Mesenchymal stem cell (in vitro differentiated cells and primary cell): ENCODE data around the gene PIAS3.
A peak's percentile ranks its signal among the peaks of the same experiment; 100 is the strongest.

Source experiments
- DNase-seq: peaks from one replicate; pipeline ENCODE4 v3.0.0-alpha.2; 2013
- H2AFZ ChIP-seq: one replicate; pipeline ENCODE4 v1.6.1; 2013; ENCODE audit warnings: low read depth, mild to moderate bottlenecking, control low read depth, inconsistent platforms, low read length, moderate library complexity
- H2AK5ac ChIP-seq: 2 replicates; pipeline ENCODE4 v1.6.1; 2013; ENCODE audit warnings: low read length, moderate library complexity, mild to moderate bottlenecking, inconsistent platforms; ENCODE audit not compliant: severe bottlenecking
- H2BK120ac ChIP-seq: one replicate; pipeline ENCODE4 v1.6.1; 2013; ENCODE audit warnings: low read depth, mild to moderate bottlenecking, inconsistent platforms, low read length, moderate library complexity
- H2BK12ac ChIP-seq, 2 experiments: one replicate each; pipeline ENCODE4 v1.6.1; 2013; ENCODE audit warnings: inconsistent platforms in 2 of 2, low read length in 2 of 2, mild to moderate bottlenecking in 2 of 2, moderate library complexity in 2 of 2, control low read depth in 1 of 2
- H2BK15ac ChIP-seq: one replicate; pipeline ENCODE4 v1.6.1; 2013; ENCODE audit warnings: mild to moderate bottlenecking, low read depth, inconsistent platforms; ENCODE audit not compliant: poor library complexity, severe bottlenecking
- H2BK5ac ChIP-seq: 2 replicates; pipeline ENCODE4 v1.6.1; 2013; ENCODE audit warnings: low read depth, mild to moderate bottlenecking, low read length, control low read depth, inconsistent platforms; ENCODE audit not compliant: poor library complexity, severe bottlenecking
- H3K14ac ChIP-seq, 2 experiments: one replicate each; pipeline ENCODE4 v1.6.1; 2013; ENCODE audit warnings: inconsistent platforms in 2 of 2, low read length in 2 of 2, control low read depth in 1 of 2, mild to moderate bottlenecking in 1 of 2, moderate library complexity in 1 of 2
- H3K18ac ChIP-seq, 2 experiments: one replicate each; pipeline ENCODE4 v1.6.1; 2013; ENCODE audit warnings: inconsistent platforms in 2 of 2, low read length in 2 of 2, control low read depth in 1 of 2, low read depth in 1 of 2, mild to moderate bottlenecking in 1 of 2
- H3K23ac ChIP-seq, 2 experiments: one replicate each; pipeline ENCODE4 v1.6.1; 2013; ENCODE audit warnings: inconsistent platforms in 2 of 2, low read length in 2 of 2, mild to moderate bottlenecking in 2 of 2, moderate library complexity in 2 of 2, control low read depth in 1 of 2
- H3K27ac ChIP-seq: 2 replicates; pipeline ENCODE4 v1.5.1; 2013; ENCODE audit warnings: mild to moderate bottlenecking, moderate library complexity, low read length, control low read depth, inconsistent platforms; ENCODE audit not compliant: poor library complexity, severe bottlenecking
- H3K27me3 ChIP-seq, 2 experiments: 2 replicates each; pipeline versions ENCODE4 v1.6.1 to v1.7.0; 2013; ENCODE audit warnings: low read length in 2 of 2, mild to moderate bottlenecking in 2 of 2, moderate library complexity in 2 of 2, control low read depth in 1 of 2, inconsistent platforms in 1 of 2; ENCODE audit not compliant: control insufficient read depth in 1 of 2, insufficient read depth in 1 of 2
- H3K36me3 ChIP-seq, 2 experiments: 2 replicates each; pipeline versions ENCODE4 v1.6.1 to v1.7.0; 2013; ENCODE audit warnings: low read length in 2 of 2, control low read depth in 1 of 2, inconsistent platforms in 1 of 2, low read depth in 1 of 2, mild to moderate bottlenecking in 1 of 2; ENCODE audit not compliant: insufficient read depth in 2 of 2, control insufficient read depth in 1 of 2
- H3K4ac ChIP-seq, 2 experiments: one replicate each; pipeline ENCODE4 v1.6.1; 2013; ENCODE audit warnings: inconsistent platforms in 2 of 2, low read length in 2 of 2, mild to moderate bottlenecking in 2 of 2, moderate library complexity in 2 of 2, control low read depth in 1 of 2, low read depth in 1 of 2
- H3K4me1 ChIP-seq: 2 replicates; pipeline ENCODE4 v1.6.1; 2013; ENCODE audit warnings: low read depth, low read length, control low read depth; ENCODE audit not compliant: control insufficient read depth, insufficient read depth
- H3K4me2 ChIP-seq: 2 replicates; pipeline ENCODE4 v1.6.1; 2013; ENCODE audit warnings: low read length, mild to moderate bottlenecking, inconsistent platforms; ENCODE audit not compliant: poor library complexity, severe bottlenecking
- H3K4me3 ChIP-seq, 2 experiments: 2 replicates each; pipeline versions ENCODE4 v1.5.1 to v1.7.0; 2013; ENCODE audit warnings: low read length in 2 of 2, mild to moderate bottlenecking in 2 of 2, control low read depth in 1 of 2, low read depth in 1 of 2; ENCODE audit not compliant: insufficient read depth in 1 of 2
- H3K79me1 ChIP-seq: replicated peaks from 2 replicates; pipeline ENCODE4 v1.6.1; 2013; ENCODE audit warnings: mild to moderate bottlenecking, control low read depth, low read length, inconsistent platforms; ENCODE audit not compliant: poor library complexity, severe bottlenecking
- H3K9ac ChIP-seq: 2 replicates; pipeline ENCODE4 v1.7.0; 2013; ENCODE audit warnings: mild to moderate bottlenecking, low read length, moderate library complexity
- H3K9me3 ChIP-seq: 2 replicates; pipeline ENCODE4 v1.7.0; 2013; ENCODE audit warnings: mild to moderate bottlenecking, low read length; ENCODE audit not compliant: control insufficient read depth
- H4K8ac ChIP-seq: one replicate; pipeline ENCODE4 v1.6.1; 2013; ENCODE audit warnings: inconsistent platforms, mild to moderate bottlenecking, low read length, moderate library complexity
- H4K91ac ChIP-seq: one replicate; pipeline ENCODE4 v1.6.1; 2013; ENCODE audit warnings: mild to moderate bottlenecking, low read length, inconsistent platforms
- WGBS: methylation state at CpG from one replicate; pipeline ENCODE4 v1.1.7; 2013; ENCODE audit warnings: mixed read lengths; 5-methylcytosine and 5-hydroxymethylcytosine counted together

The PIAS3 gene

DNA sequence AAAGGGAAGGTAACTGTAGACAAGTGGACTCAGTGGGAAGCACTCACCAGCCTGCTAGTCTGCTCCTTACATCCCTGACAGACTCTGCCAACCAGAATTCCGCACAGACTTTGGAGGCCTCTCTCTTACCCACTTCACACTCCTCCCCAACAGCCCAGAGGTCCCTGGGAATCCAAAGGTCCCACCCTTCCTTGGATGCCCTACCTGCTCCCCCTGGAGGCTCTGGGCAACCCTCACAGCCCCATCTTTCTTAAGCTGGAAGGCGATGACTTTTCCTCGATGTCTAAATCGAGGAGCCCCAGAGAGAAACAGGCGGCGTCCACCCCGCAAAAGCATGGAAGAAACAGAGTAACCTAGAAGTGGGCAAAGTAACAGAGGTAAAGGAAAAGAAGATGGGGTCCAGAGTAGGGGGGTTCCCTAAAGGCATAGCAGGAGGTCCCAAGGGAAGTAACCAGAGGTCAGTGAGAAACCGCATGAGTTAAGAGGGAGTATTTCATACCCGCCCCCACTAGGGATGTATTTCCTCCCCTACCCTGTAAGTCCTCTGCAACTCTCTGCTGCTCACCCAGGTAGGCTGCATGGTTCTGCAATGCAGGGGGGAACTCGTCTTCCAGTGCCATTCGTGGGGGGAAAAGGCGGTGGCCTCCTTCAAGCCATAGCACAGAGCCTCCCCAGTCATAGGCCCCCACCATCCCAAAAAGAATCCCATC is 42.6 kb upstream of the PIAS3 start:
- no peak overlapping the region for H2BK15ac ChIP-seq
- no peaks in the 10 kb centered on the region for H3K9me3 ChIP-seq
- H3K27ac ChIP-seq, result no peak overlapping the region
- peaks cover 50 to 88% of the 10 kb centered on the region in 2 experiments for H3K36me3 ChIP-seq
- H3K14ac ChIP-seq, result no peak overlapping the region
- no peak overlapping the region for H3K18ac ChIP-seq
- 93% methylated on average over 9 of the region's 12 CpGs for WGBS
- H3K4me1 ChIP-seq, result no peaks in the 10 kb centered on the region
- H2AK5ac ChIP-seq, result no peak overlapping the region
- no peak overlapping the region for H2BK120ac ChIP-seq
- H3K9ac ChIP-seq, result no peak overlapping the region
- no peak overlapping the region for H2AFZ ChIP-seq
- DNase-seq, result no peak
- no peak overlapping the region for H4K91ac ChIP-seq
- no peak overlapping the region for H4K8ac ChIP-seq
- no peak overlapping the region for H2BK12ac ChIP-seq
- no peak overlapping the region for H3K4me2 ChIP-seq
- no peak overlapping the region for H3K4me3 ChIP-seq
- no peak overlapping the region for H3K4ac ChIP-seq
- H3K23ac ChIP-seq, result no peak overlapping the region
- no peaks in the 10 kb centered on the region for H3K27me3 ChIP-seq
- H2BK5ac ChIP-seq, result no peak overlapping the region
- H3K79me1 ChIP-seq, result no peaks in the 10 kb centered on the region

DNA sequence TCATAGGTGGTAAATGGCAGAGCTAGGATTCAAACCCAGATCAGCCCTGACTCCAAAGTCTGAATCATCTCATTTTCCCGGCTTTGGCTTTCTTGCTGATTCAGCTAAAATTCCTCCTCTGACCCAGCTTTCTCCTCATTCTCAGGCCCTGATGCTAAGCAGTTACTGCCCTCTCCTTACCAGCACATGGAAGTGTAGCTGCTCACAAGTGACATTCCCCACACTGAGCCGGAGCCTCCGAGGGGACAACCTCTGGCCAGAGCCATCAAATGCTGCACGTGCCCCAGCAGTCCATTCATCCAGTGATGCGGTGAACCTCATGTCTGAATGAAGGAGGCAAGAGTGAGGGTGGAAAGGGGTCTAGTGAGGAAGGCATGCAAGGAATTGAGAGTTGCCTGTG is 39.9 kb upstream of the PIAS3 start:
- no peak overlapping the region for H4K8ac ChIP-seq
- no peak for DNase-seq
- no peak overlapping the region for H2BK120ac ChIP-seq
- no peak overlapping the region for H2BK5ac ChIP-seq
- 88% methylated on average over 5 of the region's 5 CpGs for WGBS
- H3K23ac ChIP-seq, result no peak overlapping the region
- H3K9ac ChIP-seq, result no peak overlapping the region
- no peak overlapping the region for H3K27ac ChIP-seq
- H2BK15ac ChIP-seq, result no peak overlapping the region
- H3K27me3 ChIP-seq, result no peaks in the 10 kb centered on the region
- H3K14ac ChIP-seq, result no peak overlapping the region
- no peak overlapping the region for H3K4me3 ChIP-seq
- no peak overlapping the region for H3K18ac ChIP-seq
- H3K4me1 ChIP-seq, result no peaks in the 10 kb centered on the region
- no peaks in the 10 kb centered on the region for H3K79me1 ChIP-seq
- H4K91ac ChIP-seq, result no peak overlapping the region
- peak overlapping the region in 1 of 2 experiments; percentile 39 for H3K4ac ChIP-seq
- H2AFZ ChIP-seq, result no peak overlapping the region
- H2AK5ac ChIP-seq, result no peak overlapping the region
- no peak overlapping the region for H2BK12ac ChIP-seq
- no peaks in the 10 kb centered on the region for H3K9me3 ChIP-seq
- H3K4me2 ChIP-seq, result no peak overlapping the region
- peaks cover 44 to 87% of the 10 kb centered on the region in 2 experiments for H3K36me3 ChIP-seq

DNA sequence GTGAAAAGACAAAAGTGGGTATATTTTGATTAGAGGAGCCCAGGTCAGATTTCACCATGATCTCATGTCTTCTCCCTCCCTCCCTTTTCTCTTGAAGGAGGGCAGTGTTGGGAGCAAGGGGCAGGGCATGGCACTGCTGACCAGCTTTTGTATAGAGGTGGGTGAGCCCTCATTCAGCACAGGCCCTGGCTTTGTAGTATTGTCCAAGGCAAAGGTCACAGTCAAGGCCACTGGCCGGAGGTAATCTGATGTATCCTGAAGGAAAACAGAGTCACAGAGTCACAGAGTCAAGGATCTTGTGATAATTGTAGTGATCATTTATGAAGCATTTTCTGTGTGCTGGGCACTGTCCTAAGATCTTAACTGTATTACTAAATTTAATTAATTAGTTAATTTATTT is 39.1 kb upstream of the PIAS3 start:
- Histone ChIP-seq H3K23ac (no peak overlapping the region), H3K27me3 (no peaks in the 10 kb centered on the region), H3K36me3 (peaks cover 42 to 87% of the 10 kb centered on the region in 2 experiments), H3K14ac (no peak overlapping the region), H3K9me3 (no peaks in the 10 kb centered on the region), H3K4ac (no peak overlapping the region), H3K4me3 (no peak overlapping the region), H4K8ac (no peak overlapping the region), H2BK120ac (no peak overlapping the region), H2BK5ac (no peak overlapping the region), H3K18ac (no peak overlapping the region), H2AFZ (no peak overlapping the region), H4K91ac (no peak overlapping the region), H3K4me2 (no peak overlapping the region), H3K27ac (no peak overlapping the region), H2BK12ac (no peak overlapping the region), H3K9ac (no peak overlapping the region), H3K79me1 (no peaks in the 10 kb centered on the region), H2BK15ac (no peak overlapping the region), H3K4me1 (peaks cover 1% of the 10 kb centered on the region), H2AK5ac (no peak overlapping the region)
- no peak for DNase-seq
- 92% methylated on average over 1 of the region's 1 CpG for WGBS

DNA sequence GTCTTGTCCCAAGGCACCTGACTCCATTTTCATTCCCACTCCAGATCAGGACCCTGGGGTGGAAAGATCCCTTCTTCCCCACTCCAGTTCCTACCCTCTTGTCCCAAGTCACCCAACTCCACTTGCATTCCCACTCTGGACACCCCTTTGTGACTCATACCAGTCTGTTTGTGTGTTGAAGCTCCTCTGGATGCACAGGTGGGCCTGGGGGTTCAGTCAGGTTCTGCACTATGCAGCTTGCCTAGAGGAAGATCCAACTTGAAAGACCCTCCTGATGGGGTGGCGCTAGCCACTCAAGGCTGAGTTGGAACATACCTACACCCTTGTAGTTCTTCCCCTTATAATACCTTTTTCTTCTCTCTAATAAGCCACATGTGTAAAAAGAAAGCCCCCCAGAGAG is 36.6 kb upstream of the PIAS3 start:
- H3K27me3 ChIP-seq, result no peaks in the 10 kb centered on the region
- peaks cover 9% of the 10 kb centered on the region for H3K4me1 ChIP-seq
- no peak overlapping the region for H2BK12ac ChIP-seq
- H3K4me3 ChIP-seq, result no peak overlapping the region
- H2BK15ac ChIP-seq, result no peak overlapping the region
- no peaks in the 10 kb centered on the region for H3K9me3 ChIP-seq
- H3K23ac ChIP-seq, result no peak overlapping the region
- no peak for DNase-seq
- H3K9ac ChIP-seq, result no peak overlapping the region
- H3K79me1 ChIP-seq, result no peaks in the 10 kb centered on the region
- no peak overlapping the region for H3K4me2 ChIP-seq
- H2AK5ac ChIP-seq, result no peak overlapping the region
- no peak overlapping the region for H2BK120ac ChIP-seq
- H2AFZ ChIP-seq, result no peak overlapping the region
- WGBS, result 100% methylated on average over 1 of the region's 1 CpG
- no peak overlapping the region for H4K91ac ChIP-seq
- H4K8ac ChIP-seq, result no peak overlapping the region
- H2BK5ac ChIP-seq, result no peak overlapping the region
- no peak overlapping the region for H3K14ac ChIP-seq
- H3K27ac ChIP-seq, result no peak overlapping the region
- peaks cover 25 to 66% of the 10 kb centered on the region in 2 experiments for H3K36me3 ChIP-seq
- no peak overlapping the region for H3K4ac ChIP-seq
- no peak overlapping the region for H3K18ac ChIP-seq
